ENCODE results near the gene METTL23.

DNA sequence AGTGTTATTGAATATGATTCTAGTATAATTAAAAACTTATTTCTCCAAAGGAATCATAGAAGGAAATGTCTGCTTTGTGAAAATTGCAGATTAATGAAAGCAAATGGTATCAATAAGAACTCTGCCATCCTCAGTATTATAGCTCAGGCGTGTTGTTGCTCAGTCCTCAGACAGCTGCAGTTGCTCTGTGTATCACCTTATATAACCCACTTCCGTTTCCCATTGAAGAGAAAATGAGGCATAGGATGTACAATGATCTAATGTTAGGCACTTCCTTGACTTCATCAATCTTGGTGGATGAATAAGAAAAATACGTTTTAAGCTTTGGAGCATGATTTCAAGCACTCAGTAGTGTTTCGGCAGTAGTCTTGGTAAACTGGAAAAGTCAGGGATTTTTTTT, 25.4 kb downstream of the METTL23 start:
- TF ChIP-seq, protein P1, sequence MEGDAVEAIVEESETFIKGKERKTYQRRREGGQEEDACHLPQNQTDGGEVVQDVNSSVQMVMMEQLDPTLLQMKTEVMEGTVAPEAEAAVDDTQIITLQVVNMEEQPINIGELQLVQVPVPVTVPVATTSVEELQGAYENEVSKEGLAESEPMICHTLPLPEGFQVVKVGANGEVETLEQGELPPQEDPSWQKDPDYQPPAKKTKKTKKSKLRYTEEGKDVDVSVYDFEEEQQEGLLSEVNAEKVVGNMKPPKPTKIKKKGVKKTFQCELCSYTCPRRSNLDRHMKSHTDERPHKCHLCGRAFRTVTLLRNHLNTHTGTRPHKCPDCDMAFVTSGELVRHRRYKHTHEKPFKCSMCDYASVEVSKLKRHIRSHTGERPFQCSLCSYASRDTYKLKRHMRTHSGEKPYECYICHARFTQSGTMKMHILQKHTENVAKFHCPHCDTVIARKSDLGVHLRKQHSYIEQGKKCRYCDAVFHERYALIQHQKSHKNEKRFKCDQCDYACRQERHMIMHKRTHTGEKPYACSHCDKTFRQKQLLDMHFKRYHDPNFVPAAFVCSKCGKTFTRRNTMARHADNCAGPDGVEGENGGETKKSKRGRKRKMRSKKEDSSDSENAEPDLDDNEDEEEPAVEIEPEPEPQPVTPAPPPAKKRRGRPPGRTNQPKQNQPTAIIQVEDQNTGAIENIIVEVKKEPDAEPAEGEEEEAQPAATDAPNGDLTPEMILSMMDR (IDR thresholded peaks at IDR 0.05), result no peak
- TF ChIP-seq POLR2A (IDR thresholded peaks at IDR 0.05), result no peak
